Measurements from ENCODE around the gene SNRNP70.

DNA sequence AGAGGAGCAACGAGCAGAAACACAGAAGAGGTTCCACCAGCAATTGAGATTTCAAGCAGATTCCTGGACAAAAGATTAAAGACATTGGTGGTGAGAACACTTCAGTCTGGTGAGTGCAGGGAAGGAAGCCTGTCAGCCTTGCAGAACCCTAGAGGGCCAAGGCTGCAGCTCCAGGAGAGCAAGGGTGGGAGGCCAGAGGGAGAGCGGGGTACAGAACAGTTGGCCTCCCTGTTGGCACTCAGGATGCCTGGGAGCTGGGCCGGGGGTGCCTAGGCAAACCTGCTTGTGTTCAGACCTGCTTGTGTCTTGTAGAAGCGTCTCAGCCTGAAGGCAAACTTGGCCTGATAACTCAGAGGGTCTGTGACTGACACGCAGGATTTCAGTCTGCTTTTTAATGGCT, 23.8 kb downstream of the SNRNP70 start:
- TF ChIP-seq, protein P1, sequence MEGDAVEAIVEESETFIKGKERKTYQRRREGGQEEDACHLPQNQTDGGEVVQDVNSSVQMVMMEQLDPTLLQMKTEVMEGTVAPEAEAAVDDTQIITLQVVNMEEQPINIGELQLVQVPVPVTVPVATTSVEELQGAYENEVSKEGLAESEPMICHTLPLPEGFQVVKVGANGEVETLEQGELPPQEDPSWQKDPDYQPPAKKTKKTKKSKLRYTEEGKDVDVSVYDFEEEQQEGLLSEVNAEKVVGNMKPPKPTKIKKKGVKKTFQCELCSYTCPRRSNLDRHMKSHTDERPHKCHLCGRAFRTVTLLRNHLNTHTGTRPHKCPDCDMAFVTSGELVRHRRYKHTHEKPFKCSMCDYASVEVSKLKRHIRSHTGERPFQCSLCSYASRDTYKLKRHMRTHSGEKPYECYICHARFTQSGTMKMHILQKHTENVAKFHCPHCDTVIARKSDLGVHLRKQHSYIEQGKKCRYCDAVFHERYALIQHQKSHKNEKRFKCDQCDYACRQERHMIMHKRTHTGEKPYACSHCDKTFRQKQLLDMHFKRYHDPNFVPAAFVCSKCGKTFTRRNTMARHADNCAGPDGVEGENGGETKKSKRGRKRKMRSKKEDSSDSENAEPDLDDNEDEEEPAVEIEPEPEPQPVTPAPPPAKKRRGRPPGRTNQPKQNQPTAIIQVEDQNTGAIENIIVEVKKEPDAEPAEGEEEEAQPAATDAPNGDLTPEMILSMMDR (IDR thresholded peaks at IDR 0.05): no peak
- TF ChIP-seq POLR2A (IDR thresholded peaks at IDR 0.05): no peak

Data from ovary (tissue), 3 donors.